GM21717 (cell line): Measurements from ENCODE around the gene RNF151.
"Not testable (repeated sequence)": the region's sequence is repeated elsewhere in the genome, so short reads cannot be mapped to it uniquely, and the experiment has no call there.

Experiments
- ATAC-seq: cut with Tn5 transposase; IDR thresholded peaks from one replicate; pipeline ENCODE4 v1.9.1; 2021; ENCODE audit warnings: mild to moderate bottlenecking, moderate library complexity; ENCODE audit not compliant: unreplicated experiment

The RNF151 gene

DNA sequence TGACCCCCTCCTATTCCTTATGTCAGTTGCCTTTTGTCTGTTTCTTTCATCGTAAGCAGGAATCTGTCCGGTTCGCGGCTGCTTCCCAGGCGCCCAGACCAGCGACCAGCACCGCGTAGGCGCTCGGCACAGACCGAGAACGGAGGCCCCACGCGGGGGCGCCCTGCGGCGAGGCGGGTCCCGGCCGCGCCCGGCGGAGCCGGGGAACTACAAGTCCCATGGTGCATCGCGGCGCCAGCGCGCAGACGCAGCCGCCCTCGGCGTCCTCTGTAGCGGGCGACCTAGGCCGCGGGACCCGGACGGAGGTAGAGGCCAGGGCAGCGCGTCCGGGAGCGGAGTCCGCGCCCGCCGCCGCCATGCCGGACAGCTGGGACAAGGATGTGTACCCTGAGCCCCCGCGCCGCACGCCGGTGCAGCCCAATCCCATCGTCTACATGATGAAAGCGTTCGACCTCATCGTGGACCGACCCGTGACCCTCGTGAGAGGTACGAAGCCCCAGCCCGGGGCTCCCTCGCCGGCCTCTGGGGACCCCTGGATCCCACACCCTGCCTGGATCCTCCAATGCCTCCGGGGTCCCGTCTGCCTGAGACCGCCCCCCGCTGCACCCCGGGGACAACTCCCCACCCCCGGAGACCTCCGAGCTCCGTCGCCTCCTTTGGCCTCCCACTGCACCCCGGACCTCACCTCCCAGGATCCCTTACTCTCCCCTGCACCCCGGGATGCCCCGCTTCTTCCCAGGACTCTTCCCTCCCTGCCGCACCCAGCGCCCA is 7.2 kb upstream of the RNF151 start, which contains the start of gene NDUFB10:
NDUFB10 (plus strand) TSS at position 270 of the 771 bp plus-strand sequence; CDS start at position 357, 87 bp downstream.
- ATAC-seq, result no peak

DNA sequence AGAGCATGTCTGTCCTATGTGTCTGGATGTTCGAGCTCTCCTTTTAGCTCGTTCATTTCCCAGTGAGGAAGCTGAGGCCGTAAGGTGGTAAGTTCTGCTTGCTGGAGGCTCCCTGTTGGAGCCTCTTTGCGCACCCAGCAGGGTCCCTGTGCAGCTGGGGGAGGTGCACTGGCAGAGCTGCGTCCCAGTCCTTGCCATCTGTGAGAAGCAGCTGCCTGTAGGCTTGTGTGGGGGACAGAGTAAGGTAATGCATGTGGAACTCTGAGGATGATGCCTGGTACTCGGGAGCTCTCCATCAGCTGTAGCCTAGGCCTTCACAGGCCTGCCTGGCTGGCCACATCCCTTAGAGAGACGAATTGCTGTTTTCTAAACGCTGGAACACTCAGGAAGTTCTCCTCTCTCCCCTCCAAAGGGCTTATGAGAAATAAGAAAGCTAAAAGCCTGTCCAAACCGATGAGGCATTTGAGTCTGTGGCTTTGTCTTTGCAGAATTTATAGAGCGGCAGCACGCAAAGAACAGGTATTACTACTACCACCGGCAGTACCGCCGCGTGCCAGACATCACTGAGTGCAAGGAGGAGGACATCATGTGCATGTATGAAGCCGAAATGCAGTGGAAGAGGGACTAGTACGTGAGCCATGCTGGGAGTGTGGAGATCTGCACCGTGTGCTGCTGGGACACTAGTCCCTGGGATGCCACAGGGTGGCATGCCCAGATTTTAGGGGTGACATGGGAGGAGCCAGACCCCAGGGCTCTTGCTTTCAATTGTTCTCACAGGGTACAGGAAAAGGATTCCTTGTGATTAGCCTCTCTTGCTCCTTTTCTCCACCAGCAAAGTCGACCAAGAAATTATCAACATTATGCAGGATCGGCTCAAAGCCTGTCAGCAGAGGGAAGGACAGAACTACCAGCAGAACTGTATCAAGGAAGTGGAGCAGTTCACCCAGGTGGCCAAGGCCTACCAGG is 5.7 kb upstream of the RNF151 start:
- ATAC-seq, result no peak

DNA sequence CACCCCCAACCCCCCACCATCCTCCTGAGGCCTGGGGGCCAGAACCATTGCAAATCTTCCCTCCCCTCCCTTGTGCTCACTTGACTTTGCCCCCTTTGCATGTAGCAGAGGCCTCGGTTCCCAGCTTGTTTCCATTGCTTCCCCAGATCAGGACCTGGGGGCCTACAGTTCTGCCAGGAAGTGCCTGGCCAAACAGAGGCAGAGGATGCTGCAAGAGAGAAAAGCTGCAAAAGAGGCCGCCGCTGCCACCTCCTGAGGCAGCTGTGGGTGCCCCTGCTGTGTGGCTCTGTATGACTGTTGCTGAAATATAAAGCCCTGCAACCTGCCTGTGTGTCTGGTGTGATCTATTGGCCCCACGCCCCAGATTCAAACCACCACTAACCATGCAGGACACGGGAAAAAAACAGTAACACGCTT is 5.0 kb upstream of the RNF151 start:
- ATAC-seq, result no peak

- ATAC-seq, result not testable (repeated sequence)
Observed at GRCh38 chr16:1962161-1963153, 4.2 kb upstream of the RNF151 start.

DNA sequence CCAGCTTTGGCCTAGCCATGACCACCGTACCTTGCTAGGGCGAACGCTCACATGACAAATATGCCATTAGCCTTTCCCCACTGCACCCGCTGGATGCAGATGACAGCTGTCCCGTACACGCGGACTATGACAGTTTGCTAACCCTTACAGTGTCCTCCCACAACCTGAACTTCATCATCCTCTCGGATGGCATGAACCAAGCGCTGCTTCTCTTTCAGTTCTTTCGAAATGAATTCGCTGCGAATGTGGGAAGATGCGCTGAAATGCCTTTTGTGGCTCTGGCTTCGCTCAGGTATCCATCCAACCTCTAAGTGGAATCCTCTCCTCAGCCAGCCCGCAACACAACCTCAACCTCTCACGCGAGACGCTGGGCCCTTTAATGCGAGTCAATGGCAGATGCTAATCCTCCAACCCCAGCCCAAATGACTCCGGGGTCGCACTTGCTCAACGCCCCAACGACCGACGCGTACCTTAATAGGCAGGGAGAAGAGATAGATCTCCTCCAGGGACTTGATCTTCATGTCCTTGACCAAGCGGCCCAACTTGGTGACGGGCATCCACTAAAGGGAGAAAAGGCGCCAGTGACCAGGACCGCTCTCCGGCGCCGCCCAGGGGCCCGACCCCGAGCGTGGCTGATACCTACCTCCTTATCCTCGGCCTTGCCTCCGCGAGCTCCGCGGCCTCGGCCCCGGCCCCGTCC is 2.7 kb upstream of the RNF151 start:
- peak; percentile 5 for ATAC-seq

DNA sequence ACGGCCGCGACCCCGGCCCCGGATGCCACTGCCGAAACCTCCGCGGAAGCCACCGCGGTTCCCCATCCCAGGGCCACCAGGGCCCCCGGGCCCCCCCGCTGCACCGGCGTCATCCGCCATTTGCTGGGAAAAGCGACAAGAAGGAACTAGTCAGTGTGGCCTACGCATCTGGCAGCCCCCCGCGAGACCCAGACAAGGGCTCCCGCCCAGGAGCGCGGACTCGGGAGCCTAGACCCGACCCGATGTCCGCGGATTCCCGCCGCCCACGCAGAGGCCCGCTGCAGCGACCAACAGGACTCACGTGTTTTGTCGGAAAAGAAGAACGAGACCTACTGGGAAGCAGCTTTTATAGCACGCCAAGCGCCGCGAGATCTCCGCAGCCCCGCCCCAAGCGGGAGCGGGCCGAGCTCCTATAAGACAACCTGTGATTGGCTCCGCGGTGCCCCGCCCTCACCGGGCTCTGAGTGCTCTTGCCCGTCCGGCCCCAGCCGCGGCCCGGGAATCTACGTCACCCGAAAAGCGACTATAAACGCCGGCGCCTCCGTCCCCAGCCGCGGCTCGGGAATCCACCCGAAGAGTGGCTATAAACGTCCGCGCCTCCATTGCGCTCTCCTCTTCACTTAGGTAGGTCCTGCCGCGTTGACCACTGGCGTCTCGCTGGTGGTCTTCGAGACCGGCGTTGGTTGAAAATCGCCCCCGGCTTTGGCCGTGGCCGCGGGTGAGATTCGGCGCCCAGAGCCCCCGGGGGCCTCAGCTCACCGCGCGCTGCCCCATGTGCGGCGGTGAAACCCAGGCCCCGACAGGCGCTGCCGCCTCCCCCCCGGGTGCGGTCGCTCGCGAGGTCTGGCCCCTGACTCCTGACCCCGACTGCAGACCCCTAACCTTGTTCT is 1.9 kb upstream of the RNF151 start, which contains the start of gene RPS2:
RPS2 (minus strand) TSS at position 321 of the 890 bp plus-strand sequence; CDS start at position 120, 201 bp downstream.
- ATAC-seq, result peak; percentile 73

GRCh38 chr16:1965396-1966001 is 1.2 kb upstream of the RNF151 start:
- no peak for ATAC-seq

DNA sequence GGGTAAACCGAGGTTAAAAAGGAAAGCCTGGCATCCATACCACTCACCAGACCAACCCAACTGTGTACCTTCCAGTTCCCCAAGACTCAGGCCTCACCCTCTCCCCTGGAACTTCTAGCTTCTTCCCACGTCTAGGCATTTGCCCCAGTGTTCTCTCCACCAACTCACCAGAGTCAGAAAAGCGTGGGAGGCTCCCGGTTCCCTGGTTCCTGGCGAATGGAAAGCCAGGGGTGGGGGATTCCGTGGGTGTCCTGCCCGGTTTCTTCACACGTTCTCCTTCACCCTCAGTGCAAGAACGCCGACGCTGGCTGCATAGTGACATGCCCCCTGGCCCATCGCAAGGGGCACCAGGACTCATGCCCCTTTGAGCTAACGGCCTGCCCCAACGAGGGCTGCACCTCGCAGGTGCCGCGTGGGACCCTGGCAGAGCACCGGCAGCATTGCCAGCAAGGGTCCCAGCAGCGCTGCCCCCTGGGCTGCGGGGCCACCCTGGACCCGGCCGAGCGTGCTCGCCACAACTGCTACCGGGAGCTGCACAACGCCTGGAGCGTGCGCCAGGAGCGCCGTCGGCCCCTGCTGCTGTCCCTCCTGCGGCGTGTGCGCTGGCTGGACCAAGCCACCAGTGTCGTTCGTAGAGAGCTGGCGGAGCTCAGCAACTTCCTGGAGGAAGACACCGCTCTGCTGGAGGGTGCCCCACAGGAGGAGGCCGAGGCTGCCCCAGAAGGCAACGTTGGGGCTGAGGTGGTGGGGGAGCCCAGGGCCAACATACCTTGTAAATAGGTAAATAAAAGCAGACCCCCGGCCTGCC is 1.7 kb downstream of the RNF151 start:
- ATAC-seq, result no peak

- ATAC-seq, result peak; percentile 57
Observed at GRCh38 chr16:1971796-1972489, 5.3 kb downstream of the RNF151 start, which contains the start of gene TBL3. Gene TBL3, plus strand, starts transcription at chr16:1972053. Its CDS starts 112 bp downstream, at chr16:1972165.

DNA sequence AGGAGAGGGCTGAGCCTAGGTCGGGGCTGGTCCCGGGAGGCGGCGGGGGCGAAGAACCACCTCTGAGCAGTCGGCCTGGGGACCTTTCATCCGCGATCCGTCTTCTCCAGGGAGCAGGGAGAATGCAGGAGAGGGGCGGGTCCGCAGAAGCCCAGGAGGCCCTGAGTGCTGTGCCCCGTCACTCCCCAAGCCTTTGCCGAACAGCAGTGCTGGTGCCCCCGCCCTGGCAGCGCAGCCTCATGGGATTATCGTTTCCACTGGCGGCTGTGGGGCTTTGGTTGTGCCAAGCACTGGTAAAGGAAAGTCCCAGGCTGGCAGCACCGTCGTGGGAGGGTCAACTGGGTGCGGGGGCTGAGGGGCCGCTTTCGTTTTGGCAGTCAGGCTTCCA is 5.8 kb downstream of the RNF151 start:
- ATAC-seq, result no peak

DNA sequence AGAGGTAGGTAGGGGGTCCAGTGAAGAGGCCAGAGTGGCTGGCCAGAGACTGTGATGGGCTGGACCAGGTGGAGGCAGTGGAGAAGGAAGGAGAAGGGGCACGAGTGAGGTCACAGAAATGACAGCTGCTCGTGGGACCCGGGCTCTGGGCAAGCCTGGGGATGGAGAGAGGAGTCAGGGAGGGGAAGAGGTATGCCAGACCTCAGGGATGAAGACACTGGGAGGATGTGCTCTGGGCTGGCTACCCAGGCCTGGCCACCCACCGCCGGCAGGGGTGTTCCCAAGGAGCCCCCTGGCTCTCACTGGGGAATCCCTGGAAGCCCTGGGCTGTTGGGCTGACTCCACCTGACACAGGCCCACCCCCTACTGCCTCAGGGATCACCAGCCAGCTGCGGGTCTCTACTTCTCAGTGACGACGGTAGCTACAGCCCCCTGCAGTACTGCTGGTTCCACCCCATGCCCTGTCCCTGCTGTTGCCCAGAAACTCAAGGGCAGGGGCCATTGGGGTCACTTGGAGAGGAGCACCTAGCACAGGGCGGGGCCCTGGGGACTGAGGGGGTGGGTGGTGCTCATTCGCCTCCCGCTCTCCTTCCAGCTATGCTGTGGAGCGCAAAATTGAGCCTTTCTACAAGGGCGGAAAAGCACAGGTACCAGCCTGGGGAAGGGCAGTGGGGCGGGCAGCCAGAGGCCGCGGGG is 7.0 kb downstream of the RNF151 start:
- no peak for ATAC-seq

- ATAC-seq, result no peak
Observed at GRCh38 chr16:1974157-1975070, 7.8 kb downstream of the RNF151 start.

GRCh38 chr16:1975432-1976215 is 9.0 kb downstream of the RNF151 start:
- ATAC-seq, result no peak

- ATAC-seq, result no peak
Observed at GRCh38 chr16:1976216-1976520, 9.5 kb downstream of the RNF151 start.
